Breast epithelium (tissue), 3 donors: ENCODE results near the gene PRCD.
A peak's percentile ranks its signal among the peaks of the same experiment; 100 is the strongest.

ENCODE experiments used
- POLR2A ChIP-seq: fragments of 450-650 bp; IDR thresholded peaks from one replicate; pipeline ENCODE4 v1.6.1; 2016; ENCODE audit warnings: antibody characterized with exemption, mild to moderate bottlenecking, moderate library complexity
- POLR2AphosphoS5 ChIP-seq, 3 donors: sonication (generic); formaldehyde crosslinking; IDR thresholded peaks; one replicate each; pipeline ENCODE4 v1.6.1; 2017; ENCODE audit warnings: antibody characterized with exemption in 3 of 3
- TF ChIP-seq, protein P1 (sequence below), 3 donors: fragments of 450-650 bp; IDR thresholded peaks; one replicate each; pipeline ENCODE4 v1.5.1; 2016 to 2017; ENCODE audit warnings: antibody characterized with exemption in 3 of 3, mild to moderate bottlenecking in 3 of 3, moderate library complexity in 3 of 3

DNA sequence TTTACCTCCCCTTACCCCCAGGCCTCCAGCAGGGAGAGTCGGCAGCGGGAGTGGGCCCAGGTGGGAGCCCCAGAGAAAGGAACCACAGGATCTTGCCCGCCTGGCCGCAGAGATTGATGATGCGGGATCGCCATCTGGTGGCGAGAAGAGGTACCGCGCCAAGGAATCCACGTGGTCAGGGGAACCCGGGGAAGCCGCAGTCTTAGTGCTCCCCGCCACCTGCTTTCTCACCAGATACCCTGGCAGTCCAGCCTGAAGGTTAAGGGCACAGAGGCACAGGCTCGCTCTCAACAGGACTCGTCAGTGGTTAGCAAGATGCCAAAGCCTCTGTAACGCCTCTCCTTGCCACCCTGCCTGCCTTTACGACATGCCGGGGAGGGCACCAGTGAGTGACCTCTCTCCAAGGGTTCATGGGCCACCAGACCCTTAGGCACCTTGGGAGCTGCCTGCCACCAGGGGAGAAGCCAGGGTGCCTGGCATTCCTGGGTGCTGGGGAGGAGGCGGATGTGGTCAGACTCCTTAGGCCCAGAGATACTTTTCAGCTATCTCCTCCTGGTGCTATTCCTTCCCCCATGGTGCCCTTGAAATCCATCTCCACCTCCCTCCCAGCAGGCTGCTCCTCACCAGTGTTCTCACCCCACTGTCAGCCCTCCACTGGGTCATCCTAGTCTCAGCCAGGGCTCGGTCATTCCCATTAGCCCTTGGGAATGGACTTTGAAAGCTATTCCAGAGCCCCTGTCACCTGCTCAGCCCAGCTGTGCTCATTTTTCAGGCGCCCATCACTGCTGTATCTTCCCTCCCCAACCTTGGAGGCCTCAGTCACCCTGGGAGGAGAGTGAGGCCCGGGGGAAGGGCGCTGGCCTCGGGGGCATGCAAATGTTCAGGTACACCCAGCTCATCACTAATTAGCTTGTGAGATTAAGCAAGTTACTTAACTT is 33.2 kb upstream of the PRCD start:
- TF ChIP-seq, protein P1, sequence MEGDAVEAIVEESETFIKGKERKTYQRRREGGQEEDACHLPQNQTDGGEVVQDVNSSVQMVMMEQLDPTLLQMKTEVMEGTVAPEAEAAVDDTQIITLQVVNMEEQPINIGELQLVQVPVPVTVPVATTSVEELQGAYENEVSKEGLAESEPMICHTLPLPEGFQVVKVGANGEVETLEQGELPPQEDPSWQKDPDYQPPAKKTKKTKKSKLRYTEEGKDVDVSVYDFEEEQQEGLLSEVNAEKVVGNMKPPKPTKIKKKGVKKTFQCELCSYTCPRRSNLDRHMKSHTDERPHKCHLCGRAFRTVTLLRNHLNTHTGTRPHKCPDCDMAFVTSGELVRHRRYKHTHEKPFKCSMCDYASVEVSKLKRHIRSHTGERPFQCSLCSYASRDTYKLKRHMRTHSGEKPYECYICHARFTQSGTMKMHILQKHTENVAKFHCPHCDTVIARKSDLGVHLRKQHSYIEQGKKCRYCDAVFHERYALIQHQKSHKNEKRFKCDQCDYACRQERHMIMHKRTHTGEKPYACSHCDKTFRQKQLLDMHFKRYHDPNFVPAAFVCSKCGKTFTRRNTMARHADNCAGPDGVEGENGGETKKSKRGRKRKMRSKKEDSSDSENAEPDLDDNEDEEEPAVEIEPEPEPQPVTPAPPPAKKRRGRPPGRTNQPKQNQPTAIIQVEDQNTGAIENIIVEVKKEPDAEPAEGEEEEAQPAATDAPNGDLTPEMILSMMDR (IDR thresholded peaks at IDR 0.05): peak; percentile 90 to 96 (median 95)
- no peak for TF ChIP-seq POLR2AphosphoS5 (IDR thresholded peaks at IDR 0.05)
- TF ChIP-seq POLR2A: no peak
